ENCODE measurements around the gene REV1. TPM values are rescaled to one million over a fixed set of nuclear protein-coding genes. Genes with fewer than 3 reads are reported as not detected.
"Not testable (repeated sequence)": the region's sequence is repeated elsewhere in the genome, so short reads cannot be mapped to it uniquely, and the experiment has no call there.

Gene REV1
- total RNA-seq, 2 experiments from 2014 or later, result 27.9 to 29.1 TPM

DNA sequence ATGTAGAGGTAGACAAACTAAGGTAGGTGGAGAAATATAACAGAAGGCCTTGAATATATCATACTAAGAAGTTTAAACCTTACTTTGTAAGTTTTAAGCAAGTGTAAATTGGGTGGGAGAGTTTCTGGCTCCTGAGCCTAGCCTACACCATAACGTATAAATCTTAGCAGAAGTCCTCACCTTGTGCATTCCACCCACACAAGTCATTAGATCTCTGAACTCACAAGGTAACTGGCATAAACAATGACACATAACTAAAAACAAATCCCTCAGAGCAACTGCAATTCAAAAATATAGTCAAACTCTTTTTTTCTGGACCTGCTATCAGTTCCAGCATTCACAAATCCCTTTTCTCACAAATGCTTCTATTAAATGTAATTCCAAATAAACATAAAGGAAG is 9.4 kb downstream of the REV1 start:
- Mint-ChIP-seq H3K9me3 (no peaks in the 10 kb centered on the region), H3K27ac (no peak overlapping the region), H3K36me3 (ENCODE audit: low read depth) (peaks cover 8% of the 10 kb centered on the region), H3K4me3 (no peak overlapping the region), H3K27me3 (no peaks in the 10 kb centered on the region), H3K4me1 (peaks cover 15% of the 10 kb centered on the region)
- POLR2A ChIA-PET, result no interaction called here
- CTCF ChIA-PET, result no interaction called here
- no peak for DNase-seq

DNA sequence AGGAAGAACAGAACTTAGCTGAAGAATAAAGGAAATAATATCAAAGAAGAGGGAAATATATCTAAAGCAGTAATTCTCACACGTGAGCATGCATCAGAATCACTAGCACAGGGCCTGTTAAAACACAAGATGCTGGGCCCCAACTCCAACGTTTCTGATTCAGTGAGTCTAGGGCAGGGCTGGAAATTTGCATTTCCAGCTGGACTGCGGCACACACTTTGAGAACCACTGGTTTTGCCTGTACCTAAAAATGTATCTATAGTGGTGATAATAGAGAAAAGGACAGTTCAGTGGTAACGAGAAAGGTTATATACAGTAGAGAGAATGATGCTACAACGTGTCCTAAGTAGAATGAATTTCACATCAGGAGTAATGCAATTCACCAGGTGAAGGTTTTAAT is 11.2 kb downstream of the REV1 start:
- peaks cover 18% of the 10 kb centered on the region for H3K4me1 Mint-ChIP-seq
- POLR2A ChIA-PET, result no interaction called here
- no peak overlapping the region for H3K27ac Mint-ChIP-seq
- no peak for DNase-seq
- H3K36me3 Mint-ChIP-seq (ENCODE audit: low read depth), result peaks cover 8% of the 10 kb centered on the region
- no peak overlapping the region for H3K4me3 Mint-ChIP-seq
- no peaks in the 10 kb centered on the region for H3K9me3 Mint-ChIP-seq
- no peaks in the 10 kb centered on the region for H3K27me3 Mint-ChIP-seq
- CTCF ChIA-PET, result interaction anchor here (0.5 to 1.8 kb wide), 2 partner anchors 11 to 334 kb away, joined by 4 to 6 read pairs; partner anchors contain the start of gene REV1

DNA sequence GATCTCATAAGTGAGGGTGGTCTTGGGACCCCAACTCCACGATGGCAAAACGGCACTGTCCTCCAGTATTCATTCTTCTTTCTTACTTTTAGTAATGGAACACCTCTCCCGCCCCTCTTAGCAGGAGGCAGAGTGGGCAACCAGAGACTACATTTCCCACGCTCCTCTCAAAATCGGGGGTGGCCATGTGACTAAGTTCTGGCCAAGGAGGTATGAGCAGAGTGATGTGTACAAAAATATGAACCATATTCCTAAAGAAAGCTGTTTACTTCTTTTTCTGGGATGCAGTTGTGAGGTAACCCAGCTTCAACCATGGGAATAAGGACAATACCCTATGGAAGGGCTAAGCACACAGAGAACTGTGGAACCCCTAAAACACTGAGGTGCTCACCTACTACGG is 12.8 kb downstream of the REV1 start:
- no peak for DNase-seq
- no peaks in the 10 kb centered on the region for H3K27me3 Mint-ChIP-seq
- H3K36me3 Mint-ChIP-seq (ENCODE audit: low read depth), result peaks cover 2% of the 10 kb centered on the region
- H3K4me1 Mint-ChIP-seq, result peaks cover 16% of the 10 kb centered on the region
- POLR2A ChIA-PET, result no interaction called here
- no peak overlapping the region for H3K4me3 Mint-ChIP-seq
- H3K9me3 Mint-ChIP-seq, result no peaks in the 10 kb centered on the region
- CTCF ChIA-PET, result no interaction called here
- H3K27ac Mint-ChIP-seq, result no peak overlapping the region

DNA sequence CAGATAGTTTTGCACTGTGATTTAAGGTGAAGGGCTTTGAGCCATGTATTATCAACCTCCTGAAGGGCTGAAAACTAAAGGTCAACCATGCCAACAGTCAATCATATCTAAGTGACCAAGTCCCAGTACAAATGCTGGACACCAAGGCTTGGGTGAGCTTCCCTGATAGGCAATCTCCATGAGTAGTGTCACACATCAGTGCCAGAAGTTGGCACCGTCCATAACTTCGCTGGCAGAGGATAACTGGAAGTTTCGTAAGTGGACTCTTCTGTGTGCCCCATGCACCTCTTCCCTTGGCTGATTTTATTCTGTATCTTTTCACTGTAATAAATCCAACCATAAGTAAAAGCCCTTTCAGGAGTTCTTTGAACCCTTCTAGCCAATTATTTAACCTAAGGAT is 13.2 kb downstream of the REV1 start:
- DNase-seq, result no peak
- CTCF ChIA-PET, result no interaction called here
- Mint-ChIP-seq H3K36me3 (ENCODE audit: low read depth) (peaks cover 3% of the 10 kb centered on the region), H3K9me3 (no peaks in the 10 kb centered on the region), H3K4me1 (peaks cover 16% of the 10 kb centered on the region), H3K27ac (no peak overlapping the region), H3K4me3 (no peak overlapping the region), H3K27me3 (no peaks in the 10 kb centered on the region)
- POLR2A ChIA-PET, result no interaction called here

DNA sequence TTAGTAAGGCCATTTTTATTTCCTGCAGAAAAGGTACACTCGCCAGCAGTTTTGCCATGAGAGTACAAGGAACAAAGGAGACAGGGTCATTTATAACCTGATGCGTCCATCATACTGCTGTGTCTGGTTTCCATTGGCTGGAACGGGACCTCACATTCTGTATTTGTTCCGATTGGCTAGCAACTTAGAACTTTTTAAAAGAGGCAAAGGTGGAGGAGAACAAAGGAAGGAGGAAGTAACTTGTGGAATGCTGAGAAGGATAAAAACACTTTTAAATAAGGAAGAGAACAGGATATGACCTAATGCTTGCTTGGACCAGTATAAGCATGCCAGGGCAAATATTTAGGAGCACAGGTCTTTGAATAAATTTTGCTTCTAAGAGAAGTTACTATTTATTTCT is 14.7 kb downstream of the REV1 start:
- CTCF ChIA-PET, H3K27ac Mint-ChIP-seq: not testable (repeated sequence)

DNA sequence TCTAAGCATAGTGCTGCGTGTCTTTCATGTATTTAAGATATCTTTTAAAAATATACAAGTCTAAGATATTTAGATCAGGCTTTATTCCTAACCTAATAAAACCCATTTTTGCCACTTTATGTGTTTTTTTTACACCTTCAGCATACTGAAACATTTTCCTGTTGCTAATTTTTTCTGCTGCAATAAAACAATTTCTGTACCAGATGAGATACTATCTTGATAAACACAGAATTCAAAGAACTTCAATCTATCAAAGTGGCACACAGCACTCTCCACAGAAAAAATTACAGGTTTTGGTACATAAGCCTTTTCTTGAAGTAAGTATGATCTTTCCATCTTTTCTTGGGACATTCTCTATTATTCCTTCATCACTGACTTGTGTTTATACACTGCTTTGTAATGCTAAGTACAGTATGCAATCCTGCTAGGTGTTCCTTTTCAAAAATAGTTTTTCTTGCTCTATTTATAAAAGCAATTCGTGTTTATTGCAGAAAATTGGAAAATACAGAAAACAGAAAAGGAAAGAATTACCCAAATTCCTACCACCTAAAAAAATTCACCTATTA is 16.2 kb downstream of the REV1 start:
- CTCF ChIA-PET, result no interaction called here

More for the DNA sequence above, 14.7 kb downstream of the REV1 start:
- H3K36me3 Mint-ChIP-seq (ENCODE audit: low read depth); H3K27me3 Mint-ChIP-seq; POLR2A ChIA-PET; H3K9me3 Mint-ChIP-seq; DNase-seq; H3K4me3 Mint-ChIP-seq: not testable (repeated sequence)
- H3K4me1 Mint-ChIP-seq, result peaks cover 12% of the 10 kb centered on the region

DNA sequence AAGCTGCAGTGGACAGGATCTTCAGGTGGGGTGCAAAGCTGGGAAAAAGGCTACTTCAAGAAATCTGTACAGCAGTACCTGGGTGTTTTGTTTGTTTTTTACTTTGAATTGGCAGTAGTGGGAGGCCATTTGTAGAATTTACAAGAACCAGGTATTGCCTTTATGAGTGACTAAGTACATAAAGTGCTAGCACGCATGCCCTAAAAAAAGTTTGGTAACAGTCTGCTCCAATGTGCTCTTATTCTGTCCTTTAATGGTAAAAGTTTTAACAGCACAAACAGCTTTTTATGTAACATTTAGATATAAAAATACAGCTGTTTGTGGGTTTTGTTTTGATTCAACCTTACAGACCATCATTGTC is 17.2 kb downstream of the REV1 start:
- Mint-ChIP-seq H3K4me3 (no peak overlapping the region), H3K9me3 (no peaks in the 10 kb centered on the region), H3K36me3 (ENCODE audit: low read depth) (peaks cover 7% of the 10 kb centered on the region), H3K27me3 (no peaks in the 10 kb centered on the region), H3K27ac (no peak overlapping the region), H3K4me1 (peaks cover 7% of the 10 kb centered on the region)
- CTCF ChIA-PET, result no interaction called here
- DNase-seq, result no peak
- POLR2A ChIA-PET, result no interaction called here

More for the DNA sequence above, 16.2 kb downstream of the REV1 start:
- Mint-ChIP-seq H3K36me3 (ENCODE audit: low read depth) (peaks cover 7% of the 10 kb centered on the region), H3K4me3 (no peak overlapping the region), H3K9me3 (no peaks in the 10 kb centered on the region), H3K27ac (no peak overlapping the region), H3K4me1 (peaks cover 11% of the 10 kb centered on the region), H3K27me3 (no peaks in the 10 kb centered on the region)
- POLR2A ChIA-PET, result no interaction called here
- no peak for DNase-seq

DNA sequence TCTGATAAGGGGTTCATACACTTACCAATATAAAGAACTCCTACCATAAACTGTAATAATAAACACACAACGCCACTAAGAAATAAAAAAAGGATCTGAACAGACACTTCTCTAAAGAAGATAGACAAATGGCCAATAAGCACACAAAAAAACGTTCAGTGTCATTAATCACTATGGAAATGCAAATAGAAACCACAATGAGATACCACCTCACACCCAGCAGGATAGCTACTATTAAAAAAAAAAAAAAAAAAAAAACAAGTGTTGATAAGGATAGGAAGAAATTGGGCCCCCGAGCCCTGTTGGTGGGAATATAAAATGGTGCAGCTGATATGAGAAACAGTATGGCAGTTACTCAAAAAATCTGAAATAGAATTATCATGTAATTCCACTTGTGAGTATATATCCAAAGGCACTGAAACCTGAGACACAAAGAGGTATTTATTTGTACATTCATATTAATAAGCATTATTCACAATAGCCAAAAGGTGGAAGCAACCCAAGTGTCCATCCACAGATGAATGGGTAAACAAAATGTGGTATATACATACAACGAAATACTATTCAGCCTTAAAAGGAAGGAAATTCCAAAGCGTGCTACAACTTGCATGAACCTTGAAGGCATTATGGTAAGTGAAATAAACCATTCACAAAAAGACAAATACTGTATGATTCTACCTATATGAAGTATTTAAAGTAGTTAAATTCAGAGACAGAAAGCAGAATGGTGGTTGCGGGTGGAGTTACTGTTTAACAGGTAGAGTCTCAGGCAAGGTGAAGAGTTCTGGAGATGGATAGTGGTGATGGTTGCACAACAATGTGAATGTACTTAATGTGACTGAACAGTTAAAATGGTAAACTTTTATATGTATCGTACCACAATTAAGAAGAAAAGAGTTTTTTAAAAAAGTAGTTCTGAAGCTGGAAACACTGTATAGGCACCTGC is 17.9 kb downstream of the REV1 start:
- Mint-ChIP-seq H3K9me3 (no peaks in the 10 kb centered on the region), H3K27me3 (no peaks in the 10 kb centered on the region), H3K27ac (no peak overlapping the region), H3K4me1 (peaks cover 7% of the 10 kb centered on the region), H3K36me3 (ENCODE audit: low read depth) (peaks cover 7% of the 10 kb centered on the region), H3K4me3 (no peak overlapping the region)
- DNase-seq, result no peak
- ChIA-PET POLR2A (no interaction called here), CTCF (interaction anchor here (0.6 kb wide), 1 partner anchor 38 kb away, joined by 4 read pairs; no protein-coding TSS in a partner anchor)

DNA sequence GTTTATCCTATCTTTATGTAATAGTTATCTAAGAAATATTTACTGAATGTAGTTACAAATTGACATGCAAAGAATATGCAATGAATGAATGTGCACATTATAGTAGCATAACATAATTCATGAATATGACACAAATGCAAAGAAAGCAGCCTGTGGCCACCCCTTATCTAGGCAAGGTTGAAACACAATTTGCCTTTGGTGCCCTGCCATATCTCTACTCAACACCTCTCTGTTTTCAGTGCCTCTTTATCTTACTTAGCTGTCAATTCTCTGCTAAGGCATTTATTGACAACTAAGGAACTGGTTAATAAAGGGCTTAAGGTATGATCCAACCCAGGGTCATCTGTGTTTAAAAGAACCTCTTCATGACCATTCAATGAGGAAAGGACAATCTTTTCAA is 18.9 kb downstream of the REV1 start:
- POLR2A ChIA-PET, result no interaction called here
- Mint-ChIP-seq H3K27ac (no peak overlapping the region), H3K4me3 (no peak overlapping the region)

DNA sequence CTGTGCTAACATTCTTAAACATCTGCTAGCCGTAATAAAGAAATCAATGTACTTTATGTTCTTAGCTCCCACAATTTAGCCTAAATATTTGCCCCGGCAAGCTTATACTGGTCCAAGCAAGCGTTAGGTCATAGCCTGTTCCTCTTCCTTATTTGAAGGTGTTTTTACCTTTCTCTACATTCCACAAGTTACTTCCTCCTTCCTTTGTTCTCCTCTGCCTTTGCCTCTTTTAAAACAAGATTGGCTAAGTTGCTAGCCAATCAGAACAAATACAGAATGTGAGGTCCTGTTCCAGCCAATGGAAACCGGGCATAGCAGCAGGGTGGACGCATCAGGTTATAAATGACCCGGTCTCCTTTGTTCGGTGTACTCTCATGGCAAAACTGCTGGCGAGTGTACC is 19.4 kb downstream of the REV1 start:
- H3K27ac Mint-ChIP-seq, POLR2A ChIA-PET: not testable (repeated sequence)

More for the DNA sequence above, 18.9 kb downstream of the REV1 start:
- peaks cover 7% of the 10 kb centered on the region for H3K36me3 Mint-ChIP-seq (ENCODE audit: low read depth)
- no peak for DNase-seq
- H3K4me1 Mint-ChIP-seq, result peaks cover 7% of the 10 kb centered on the region
- H3K9me3 Mint-ChIP-seq, result no peaks in the 10 kb centered on the region
- no peaks in the 10 kb centered on the region for H3K27me3 Mint-ChIP-seq
- CTCF ChIA-PET, result no interaction called here

DNA sequence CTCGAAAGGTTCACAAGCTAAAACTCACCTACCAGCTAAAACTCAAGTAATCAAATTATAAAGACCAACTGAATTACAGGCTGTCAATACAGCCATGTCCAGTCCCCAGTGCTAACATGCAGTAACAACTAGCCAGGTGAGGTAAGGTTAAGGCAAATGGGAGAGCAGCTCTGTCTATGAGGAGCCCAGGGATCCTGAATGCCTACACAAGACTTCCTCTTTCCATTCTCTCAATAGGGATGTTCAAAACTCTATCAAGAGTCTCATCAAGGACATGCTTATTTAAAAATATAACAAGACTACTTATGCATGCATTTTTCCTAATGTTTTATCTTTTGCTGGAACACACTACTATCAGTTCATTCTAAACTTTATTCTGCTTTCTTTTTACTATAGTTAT is 20.4 kb downstream of the REV1 start:
- H3K4me1 Mint-ChIP-seq, result peaks cover 7% of the 10 kb centered on the region
- H3K27ac Mint-ChIP-seq, result no peak overlapping the region
- peaks cover 7% of the 10 kb centered on the region for H3K36me3 Mint-ChIP-seq (ENCODE audit: low read depth)
- no peaks in the 10 kb centered on the region for H3K9me3 Mint-ChIP-seq
- CTCF ChIA-PET, result no interaction called here
- no peaks in the 10 kb centered on the region for H3K27me3 Mint-ChIP-seq
- H3K4me3 Mint-ChIP-seq, result no peak overlapping the region
- DNase-seq, result no peak
- POLR2A ChIA-PET, result no interaction called here

More for the DNA sequence above, 19.4 kb downstream of the REV1 start:
- H3K36me3 Mint-ChIP-seq (ENCODE audit: low read depth); DNase-seq; H3K4me3 Mint-ChIP-seq; H3K9me3 Mint-ChIP-seq; H3K27me3 Mint-ChIP-seq; CTCF ChIA-PET; H3K4me1 Mint-ChIP-seq: not testable (repeated sequence)

DNA sequence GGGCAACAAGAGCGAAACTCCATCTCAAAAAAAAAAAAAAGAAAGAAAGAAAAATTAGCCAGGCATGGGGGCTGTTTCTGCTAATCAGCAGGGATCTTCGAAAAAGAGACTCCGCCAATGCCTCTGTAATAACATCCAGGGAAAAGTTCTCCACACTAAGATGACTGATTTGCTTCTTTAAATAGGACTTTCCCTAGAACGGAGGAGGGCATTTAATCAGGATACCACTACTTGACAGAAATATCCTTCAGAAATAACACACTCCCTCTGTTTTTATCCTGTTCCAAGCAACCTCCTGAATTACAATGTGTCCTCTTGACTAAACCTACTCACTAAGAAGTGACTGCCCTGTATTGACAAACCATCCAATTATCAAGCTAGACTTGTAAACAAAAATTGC is 21.7 kb downstream of the REV1 start:
- ChIA-PET POLR2A (no interaction called here), CTCF (no interaction called here)
- no peak for DNase-seq
- Mint-ChIP-seq H3K27ac (no peak overlapping the region), H3K4me1 (peaks cover 2% of the 10 kb centered on the region), H3K36me3 (ENCODE audit: low read depth) (peaks cover 7% of the 10 kb centered on the region), H3K4me3 (no peak overlapping the region), H3K9me3 (no peaks in the 10 kb centered on the region), H3K27me3 (no peaks in the 10 kb centered on the region)

DNA sequence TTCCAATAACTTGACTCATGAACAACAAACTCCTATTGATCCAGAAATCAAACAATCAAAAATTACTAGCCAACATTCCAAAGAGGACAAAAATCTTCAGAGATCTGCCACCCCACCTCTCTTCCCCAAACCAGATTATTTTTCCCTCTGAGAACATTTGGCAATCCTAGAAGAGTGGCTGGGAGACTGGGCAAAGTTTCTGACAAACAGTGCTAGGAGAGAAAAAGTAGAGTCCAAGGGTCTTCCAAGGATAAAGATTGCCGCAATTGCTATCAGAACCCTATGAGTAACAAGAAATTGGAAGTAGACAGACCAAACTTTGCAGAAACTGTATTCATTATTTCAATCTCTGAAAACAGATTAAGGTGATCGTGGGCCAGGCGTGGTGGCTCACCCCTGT is 22.4 kb downstream of the REV1 start:
- DNase-seq, result no peak
- Mint-ChIP-seq H3K4me1 (peaks cover 2% of the 10 kb centered on the region), H3K4me3 (no peak overlapping the region), H3K27me3 (no peaks in the 10 kb centered on the region), H3K9me3 (no peaks in the 10 kb centered on the region), H3K27ac (no peak overlapping the region), H3K36me3 (ENCODE audit: low read depth) (peaks cover 8% of the 10 kb centered on the region)
- ChIA-PET CTCF (no interaction called here), POLR2A (no interaction called here)
